Activated CD8-positive, alpha-beta memory T cell treated with anti-CD3 and anti-CD28 coated beads, Interleukin-2, amount 50 U/mL, for 48 hours (primary cell): ENCODE results near the gene SLC16A6.
"Not testable (repeated sequence)": the region's sequence is repeated elsewhere in the genome, so short reads cannot be mapped to it uniquely, and the experiment has no call there.

Experiments
- DNase-seq: peaks from one replicate; pipeline ENCODE4 v3.0.0-alpha.2; 2020

SLC16A6 gene

GRCh38 chr17:68309066-68309670, 18.2 kb upstream of the SLC16A6 start:
- not testable (repeated sequence) for DNase-seq

DNA sequence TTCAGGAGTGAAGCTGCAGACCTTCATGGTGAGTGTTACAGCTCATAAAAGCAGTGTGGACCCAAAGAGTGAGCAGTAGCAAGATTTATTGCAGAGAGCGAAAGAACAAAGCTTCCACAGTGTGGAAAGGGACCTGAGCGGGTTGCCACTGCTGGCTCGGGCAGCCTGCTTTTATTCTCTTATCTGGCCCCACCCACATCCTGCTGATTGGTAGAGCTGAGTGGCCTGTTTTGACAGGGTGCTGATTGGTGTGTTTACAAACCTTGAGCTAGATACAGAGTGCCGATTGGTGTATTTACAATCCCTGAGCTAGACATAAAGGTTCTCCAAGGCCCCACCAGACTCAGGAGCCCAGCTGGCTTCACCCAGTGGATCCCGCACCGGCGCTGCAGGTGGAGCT, 17.6 kb upstream of the SLC16A6 start:
- DNase-seq, result not testable (repeated sequence)

DNA sequence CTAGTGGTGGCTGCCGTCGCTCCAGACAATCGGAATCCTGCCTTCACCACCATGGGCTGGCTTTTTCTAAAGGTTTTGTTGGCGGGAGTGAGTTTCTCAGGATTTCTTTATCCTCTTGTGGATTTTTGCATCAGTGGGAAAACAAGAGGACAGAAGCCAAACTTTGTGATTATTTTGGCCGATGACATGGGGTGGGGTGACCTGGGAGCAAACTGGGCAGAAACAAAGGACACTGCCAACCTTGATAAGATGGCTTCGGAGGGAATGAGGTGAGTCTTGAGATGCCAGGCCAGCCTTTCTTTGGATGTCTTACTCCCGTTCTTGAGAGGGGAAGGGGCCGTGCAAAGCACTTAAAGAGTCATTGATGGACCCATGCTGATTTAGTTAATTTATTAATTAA, 16.5 kb upstream of the SLC16A6 start:
- DNase-seq, result no peak

GRCh38 chr17:68306819-68307218, 15.9 kb upstream of the SLC16A6 start:
- no peak for DNase-seq

DNA sequence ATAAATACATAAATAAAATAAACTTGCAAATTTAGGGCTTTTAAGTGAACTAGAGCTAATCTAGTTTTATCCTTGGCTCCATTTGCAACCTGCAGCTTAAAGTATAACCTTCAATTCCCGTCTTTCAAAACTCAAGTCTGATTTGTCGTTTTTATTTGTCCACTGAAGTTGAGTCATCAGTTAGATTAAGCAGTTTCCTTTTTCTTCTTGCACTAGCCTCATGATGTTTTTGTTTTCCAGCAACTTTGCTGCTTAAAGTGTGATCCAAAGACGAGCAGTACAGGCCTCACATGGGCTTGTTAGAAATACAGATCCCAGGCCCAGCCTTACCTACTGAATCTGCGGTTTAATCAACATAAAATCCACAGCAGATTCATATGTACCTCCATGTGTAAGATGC, 14.2 kb upstream of the SLC16A6 start:
- DNase-seq, result no peak

DNA sequence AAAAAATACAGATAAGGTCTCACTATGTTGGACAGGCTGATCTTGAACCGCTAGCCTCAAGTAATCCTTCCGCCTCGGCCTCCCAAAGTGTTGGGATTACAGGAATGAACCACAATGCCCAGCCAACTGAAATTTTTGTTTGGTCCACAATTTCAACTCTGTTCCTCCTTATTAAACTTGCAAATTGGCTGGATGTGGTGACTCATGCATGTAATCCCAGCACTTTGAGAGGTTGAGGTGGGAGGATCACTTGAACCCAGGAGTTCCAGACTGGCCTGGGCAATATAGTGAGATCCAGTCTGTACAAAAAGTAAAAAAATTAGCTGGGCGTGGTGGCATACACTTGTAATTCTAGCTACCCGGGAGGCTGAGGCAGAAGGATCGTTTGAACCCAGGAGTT, 13.8 kb upstream of the SLC16A6 start:
- no peak for DNase-seq

GRCh38 chr17:68302666-68303065, 11.7 kb upstream of the SLC16A6 start:
- no peak for DNase-seq

- no peak for DNase-seq
Observed at GRCh38 chr17:68302066-68302564, 11.2 kb upstream of the SLC16A6 start.

GRCh38 chr17:68301438-68301959, 10.6 kb upstream of the SLC16A6 start:
- DNase-seq, result no peak

DNA sequence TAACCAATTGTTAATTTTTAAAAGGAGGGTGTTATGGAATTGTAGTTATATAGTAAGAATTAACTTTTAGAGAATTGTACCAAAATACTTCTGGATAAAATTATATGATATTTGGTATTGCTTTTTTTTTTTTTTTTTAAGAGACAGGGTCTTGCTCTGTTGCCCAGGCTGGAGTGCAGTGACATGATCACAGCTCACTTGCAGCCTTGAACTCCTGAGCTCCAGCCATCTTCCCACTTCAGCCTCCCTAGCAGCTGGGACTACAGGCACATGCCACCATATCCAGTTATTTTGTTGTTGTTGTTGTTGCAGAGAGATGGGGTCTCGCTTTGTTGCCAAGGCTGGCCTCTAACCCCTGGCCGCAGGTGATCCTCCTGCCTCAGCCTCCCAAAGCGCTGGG, 8.9 kb upstream of the SLC16A6 start:
- DNase-seq, result no peak

- DNase-seq, result no peak
Observed at GRCh38 chr17:68298601-68299000, 7.7 kb upstream of the SLC16A6 start.

DNA sequence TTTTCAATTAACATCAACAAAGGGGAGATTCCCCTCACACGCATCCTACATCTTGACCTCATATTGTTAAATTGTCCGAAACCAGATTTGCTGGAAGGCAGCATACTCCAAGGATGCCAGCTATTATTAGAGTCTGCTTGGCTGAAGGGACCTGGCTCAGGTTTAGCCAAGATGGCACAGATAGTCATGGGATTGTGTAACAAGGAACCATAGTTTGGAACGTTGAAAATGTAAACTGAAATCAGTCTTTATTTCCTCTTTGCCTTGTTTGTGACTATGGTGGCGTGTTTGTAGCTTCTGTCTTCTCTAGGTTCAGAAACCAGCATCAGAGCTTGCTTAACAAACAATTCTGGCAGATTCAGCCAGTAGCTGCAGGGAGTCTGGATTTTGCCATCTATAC, 6.3 kb upstream of the SLC16A6 start:
- DNase-seq, result no peak

DNA sequence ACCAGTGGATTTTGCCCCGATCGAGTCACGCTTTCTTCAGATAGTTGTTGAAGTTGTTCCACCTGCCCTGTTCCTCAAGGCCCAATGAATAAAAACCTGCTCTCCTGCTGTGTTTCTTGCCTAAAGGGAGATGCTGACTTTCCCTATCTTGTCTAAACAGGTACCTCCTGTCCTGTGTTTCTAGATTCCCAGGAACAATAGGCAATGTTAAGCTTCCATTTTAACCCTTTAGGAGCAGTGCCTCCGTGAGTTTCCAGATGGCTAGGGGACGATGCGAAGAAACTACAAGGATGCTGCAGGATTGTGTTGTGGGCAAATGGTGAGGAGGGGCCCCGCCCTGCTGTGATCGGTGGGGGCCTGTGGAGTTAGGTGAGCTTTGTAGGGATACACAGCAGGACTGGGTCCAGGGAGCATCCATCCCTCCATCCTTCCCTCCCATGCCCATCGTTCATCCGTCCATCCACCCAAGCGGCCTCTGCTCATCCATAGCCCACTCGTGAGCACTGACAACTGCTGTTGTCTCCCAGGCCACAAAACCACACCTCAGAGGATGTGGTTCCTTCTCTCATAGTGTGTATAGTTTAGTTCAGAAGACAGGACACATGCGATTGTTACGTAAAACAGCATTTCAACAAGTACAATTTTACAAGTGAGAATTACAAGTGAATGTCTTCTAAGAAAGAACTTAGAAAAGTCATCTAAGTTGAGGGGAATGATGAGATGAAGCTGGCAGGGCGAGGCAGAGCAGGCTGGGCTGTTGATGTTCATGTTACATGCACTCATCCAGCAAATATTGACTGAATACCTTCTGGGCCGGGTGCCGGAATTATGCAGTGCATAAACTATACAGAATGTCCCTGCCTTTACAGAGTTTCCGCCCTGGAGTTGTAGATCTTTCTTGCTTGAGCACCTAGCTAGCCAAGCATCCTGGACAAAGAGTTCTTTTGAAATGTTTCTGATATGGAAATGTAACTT, 5.6 kb upstream of the SLC16A6 start:
- DNase-seq, result peak; percentile 70

- DNase-seq, result no peak
Observed at GRCh38 chr17:68295086-68295485, 4.2 kb upstream of the SLC16A6 start.

DNA sequence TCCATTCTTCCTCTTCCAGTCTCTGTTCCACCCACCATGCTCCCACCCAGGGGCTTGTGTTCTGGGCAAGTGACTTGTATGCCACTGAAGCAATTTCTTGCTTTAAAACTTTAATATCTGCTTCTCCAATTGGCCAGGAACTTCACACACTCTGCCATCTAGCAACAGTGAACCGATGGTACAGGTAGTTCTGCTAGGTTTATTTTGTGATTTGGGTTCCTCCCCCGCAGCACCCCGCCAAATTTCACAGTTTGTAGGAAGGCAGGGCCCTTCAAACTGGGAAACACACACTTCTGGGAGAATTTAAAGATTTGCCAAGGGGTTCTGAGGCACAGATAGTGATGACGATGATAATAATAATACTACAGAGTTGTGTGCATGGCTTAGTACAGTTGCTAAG, 3.7 kb upstream of the SLC16A6 start:
- DNase-seq, result no peak

GRCh38 chr17:68294196-68294555, 3.2 kb upstream of the SLC16A6 start:
- DNase-seq, result no peak

DNA sequence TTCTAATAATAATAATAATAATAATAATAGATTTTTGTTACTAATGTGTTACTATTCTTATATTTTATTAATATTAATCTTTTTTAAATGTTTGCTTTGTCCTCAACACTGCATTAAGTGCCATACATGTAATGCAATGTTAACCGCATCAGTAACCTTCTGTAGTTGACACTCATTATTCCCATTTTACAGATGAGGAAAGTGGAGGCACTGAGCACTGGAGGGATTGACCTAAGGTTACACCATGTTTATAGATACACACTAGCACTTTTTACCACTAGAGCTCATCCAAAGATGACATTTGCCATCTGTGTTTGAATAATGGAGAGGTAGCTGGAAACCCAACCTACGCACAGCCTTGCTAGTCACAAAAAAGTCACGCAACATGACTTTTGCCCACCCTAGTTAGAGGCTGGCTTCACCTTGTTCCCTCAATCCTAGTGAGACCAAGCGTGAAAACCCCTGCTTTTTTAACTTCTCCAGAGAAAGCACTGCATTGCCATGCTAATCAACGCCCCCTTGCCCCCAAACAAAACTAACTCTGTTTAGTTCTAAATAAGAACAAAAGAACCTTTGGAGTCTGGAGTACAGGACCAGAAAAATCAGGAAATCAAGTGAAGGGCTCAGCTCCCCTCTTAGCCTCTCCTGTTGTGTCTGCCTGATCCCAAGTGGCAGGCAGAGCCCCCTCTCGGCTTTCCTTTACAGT, 2.7 kb upstream of the SLC16A6 start:
- DNase-seq, result no peak

DNA sequence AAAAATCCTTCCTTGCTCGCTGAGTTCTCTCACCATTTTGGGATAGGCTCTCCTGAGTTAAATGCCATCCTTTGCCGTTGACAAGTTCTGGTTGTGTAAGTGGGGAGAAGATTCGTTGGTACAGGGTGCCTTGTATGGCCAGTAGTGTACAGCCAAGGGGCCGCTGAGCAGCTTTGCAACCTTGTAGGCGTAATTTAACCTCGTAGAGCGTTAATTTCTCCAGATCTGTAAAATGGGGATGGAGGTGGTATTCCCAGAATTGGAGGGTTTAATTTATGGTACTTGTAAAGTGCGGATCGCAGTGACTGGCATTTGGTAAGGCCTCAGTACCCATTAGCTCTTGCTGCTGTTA, 1.7 kb upstream of the SLC16A6 start:
- no peak for DNase-seq

DNA sequence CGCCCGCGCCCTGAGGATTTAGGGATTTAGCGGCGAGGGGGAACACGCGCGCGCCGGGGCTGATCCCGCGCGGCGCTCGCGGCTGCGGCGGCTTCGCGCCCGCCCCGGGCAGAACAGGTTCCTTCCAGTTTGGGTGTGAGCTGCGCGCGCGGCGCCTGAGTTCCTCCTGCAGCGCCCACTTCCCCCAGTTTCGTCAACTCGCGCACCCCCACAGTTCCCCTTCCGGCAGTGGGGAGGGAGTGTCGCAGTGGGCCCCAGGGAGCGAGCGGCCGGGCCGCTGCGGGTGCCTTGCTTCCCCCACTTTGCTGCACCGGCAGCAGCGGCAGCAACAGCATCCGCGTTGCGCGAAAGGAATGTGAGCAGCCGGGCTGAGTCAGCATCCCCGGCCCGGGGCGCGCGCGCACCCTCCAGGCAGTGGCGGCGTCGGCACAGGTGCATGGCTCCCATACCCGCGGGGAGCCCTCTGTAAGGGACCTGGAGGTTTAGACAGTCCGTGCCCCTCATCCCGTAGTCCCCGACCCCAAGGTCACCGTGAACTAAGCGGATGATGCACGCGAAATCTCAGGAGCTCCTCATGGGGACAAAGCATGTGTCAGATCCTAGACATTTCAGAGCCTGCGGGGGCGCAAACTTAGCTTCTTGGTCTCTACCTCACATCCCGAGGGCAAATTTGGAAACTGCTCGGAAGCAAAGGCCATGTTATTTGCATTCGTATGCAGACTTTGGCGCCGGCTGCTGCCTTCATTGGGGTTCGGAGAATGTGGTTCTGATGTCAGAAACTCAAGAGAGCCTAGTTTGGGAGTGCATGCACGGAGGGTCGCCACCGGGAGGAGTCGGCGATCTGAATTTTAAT, 1.1 kb upstream of the SLC16A6 start:
- DNase-seq, result peak; percentile 92

DNA sequence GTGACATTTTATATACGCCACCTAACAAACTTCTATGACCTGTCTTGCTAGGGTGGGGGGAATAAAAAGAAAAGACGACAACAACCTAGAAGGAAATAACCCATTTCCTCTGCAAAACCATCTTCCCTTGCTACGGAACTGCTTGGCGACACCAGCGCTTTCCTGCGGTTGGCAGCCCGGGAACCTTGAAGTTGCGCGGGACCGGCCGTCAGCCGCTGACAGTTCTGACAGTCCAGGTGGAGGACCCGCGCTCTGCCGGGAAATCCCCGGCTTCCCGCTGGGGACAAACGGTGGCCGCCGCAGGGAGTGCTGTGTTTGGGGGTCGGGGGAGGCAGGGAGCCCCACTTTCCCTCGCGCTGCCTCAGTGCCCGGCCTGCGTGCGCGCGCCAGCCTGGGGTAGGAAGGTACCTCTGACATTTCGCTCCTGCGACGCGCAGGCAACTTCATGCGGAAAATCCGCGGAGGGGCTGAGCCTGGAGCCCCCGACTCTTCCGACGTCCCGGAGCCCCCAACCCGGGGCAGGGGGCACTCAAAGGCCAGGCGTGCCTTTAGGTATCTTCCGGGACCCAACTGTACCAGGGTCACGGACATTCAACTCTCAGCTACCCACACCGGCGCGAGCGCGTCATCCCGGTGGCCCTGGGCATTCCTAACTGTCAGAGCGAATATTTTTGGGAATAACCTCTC, 516 bp downstream of the SLC16A6 start:
- DNase-seq, result peak; percentile 78

GRCh38 chr17:68289936-68290267, 1.0 kb downstream of the SLC16A6 start:
- DNase-seq, result no peak

DNA sequence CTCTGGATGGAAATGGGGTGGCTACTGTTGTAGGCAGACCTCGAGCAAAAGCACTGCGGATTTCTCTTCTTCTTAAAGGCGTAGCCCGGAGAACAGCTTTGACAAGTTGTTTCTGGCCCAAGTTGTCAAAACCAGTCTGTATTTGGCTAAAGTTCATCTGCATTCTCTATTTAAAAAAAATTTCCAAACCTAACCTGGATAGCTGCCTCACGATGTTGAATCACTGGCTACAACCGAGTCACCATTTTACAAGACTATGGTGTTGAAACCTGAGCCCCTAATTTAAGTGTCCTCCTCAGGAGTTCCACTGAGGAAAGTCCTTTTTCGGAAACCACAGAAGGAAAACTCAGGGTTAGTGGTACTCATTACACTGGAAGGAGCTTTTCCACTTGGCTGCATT, 1.5 kb downstream of the SLC16A6 start:
- DNase-seq, result no peak
